Esophagus squamous epithelium (tissue), 5 donors: ENCODE results near the gene C1orf167. TPM values are rescaled to one million over a fixed set of nuclear protein-coding genes. Genes with fewer than 3 reads are reported as not detected.

Experiments
- DNase-seq: peaks from one replicate; lab custom pipeline; 2025; lab: John Stamatoyannopoulos, UW
- H3K27ac ChIP-seq, 4 donors: fragments of 200-600 bp; sonication (generic); one replicate each; pipeline ENCODE4 v1.5.1; 2016 to 2019; ENCODE audit warnings: mild to moderate bottlenecking in 1 of 4
- H3K27me3 ChIP-seq, 4 donors: fragments of 200-600 bp; sonication (generic); 1 replicate in 3 of 4; 2 replicates in 1 of 4; pipeline versions ENCODE4 v1.5.1 to v1.6.0; 2017 to 2021; ENCODE audit warnings: antibody characterized with exemption in 1 of 4
- H3K36me3 ChIP-seq, 3 donors: fragments of 200-600 bp; sonication (generic); one replicate each; pipeline ENCODE4 v1.5.1; 2016 to 2019
- H3K4me1 ChIP-seq, 3 donors: fragments of 200-600 bp; sonication (generic); one replicate each; pipeline ENCODE4 v1.5.1; 2017 to 2019
- H3K4me3 ChIP-seq, 4 donors: fragments of 200-600 bp; sonication (generic); 1 replicate in 3 of 4; 2 replicates in 1 of 4; pipeline ENCODE4 v1.5.1; 2016 to 2019; ENCODE audit warnings: mild to moderate bottlenecking in 2 of 4, moderate library complexity in 1 of 4
- H3K9me3 ChIP-seq, 3 donors: fragments of 200-600 bp; sonication (generic); one replicate each; pipeline ENCODE4 v1.5.1; 2016 to 2019
- POLR2A ChIP-seq, 4 donors: fragments of 450-650 bp; IDR thresholded peaks; one replicate each; pipeline ENCODE4 v1.6.1; 2017; ENCODE audit warnings: antibody characterized with exemption in 4 of 4, mild to moderate bottlenecking in 4 of 4, moderate library complexity in 3 of 4
- WGBS, 2 donors: methylation state at CpG; one replicate each; pipeline ENCODE4 v1.1.5; 2018; 5-methylcytosine and 5-hydroxymethylcytosine counted together
- intact Hi-C: fragments of 100-400 bp; cut with DNase I; formaldehyde crosslinking; loops from one replicate; pipeline ENCODE4 v1.15.0; 2022
- total RNA-seq, 4 donors: library from RNA; depleted of rRNA; stranded (reverse); fragments of >200 nt; gene quantifications; one replicate each; pipeline ENCODE4 v1.1.0, GENCODE V29; 2016
- TF ChIP-seq, protein P1 (sequence below), 6 experiments: fragments of 450-650 bp in 4 of 6; fragments of 200-600 bp in 2 of 6; sonication (generic) in 2 of 6; IDR thresholded peaks; one replicate each; pipeline ENCODE4 v1.5.1; 2016 to 2019; ENCODE audit warnings: antibody characterized with exemption in 6 of 6, mild to moderate bottlenecking in 4 of 6, moderate library complexity in 4 of 6
- donor health status: DM: yes; HTN: yes; CAD: no.

The C1orf167 gene
- total RNA-seq, 4 donors from 2014 or later, result 0.31 to 2.6 (median 0.76) TPM; not detected in 1

DNA sequence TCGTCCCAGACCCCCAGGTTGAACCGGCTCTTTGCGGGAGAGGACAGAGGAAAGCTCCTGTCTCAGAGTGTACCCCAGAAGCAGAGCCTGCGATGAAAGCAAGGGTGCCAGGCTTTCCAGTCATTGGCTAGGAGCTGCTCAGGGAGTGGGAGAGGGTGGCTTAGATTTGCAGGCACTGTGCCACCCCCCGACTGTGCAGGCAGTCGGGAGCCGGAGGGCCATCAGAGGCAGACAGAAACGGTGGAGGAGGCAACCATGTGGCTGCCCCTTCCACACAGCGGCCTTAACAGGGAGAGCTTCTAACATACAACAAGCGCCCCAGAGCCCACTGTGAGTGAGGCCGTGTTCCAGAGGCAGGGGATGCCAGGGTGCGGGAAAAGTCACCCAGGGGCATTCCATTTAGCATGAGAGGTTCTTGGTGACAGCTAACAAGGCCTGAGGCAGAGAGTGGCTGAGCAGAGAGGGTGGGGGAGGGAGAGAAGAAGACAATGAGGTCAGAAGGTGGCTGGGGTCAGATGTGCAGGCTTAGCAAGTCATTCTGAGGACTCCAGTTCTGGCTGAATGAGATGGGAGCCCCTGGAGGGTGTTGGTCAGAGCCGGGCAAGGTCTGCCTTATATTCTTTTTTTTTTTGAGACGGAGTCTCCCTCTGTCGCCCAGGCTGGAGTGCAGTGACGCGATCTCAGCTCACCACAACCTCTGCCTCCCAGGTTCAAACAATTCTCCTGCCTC lies 9.5 kb upstream of the C1orf167 start:
- H3K36me3 ChIP-seq, result peaks cover 0 to 40% (median 11%) of the 10 kb centered on the region in 3 donors
- TF ChIP-seq, protein P1, sequence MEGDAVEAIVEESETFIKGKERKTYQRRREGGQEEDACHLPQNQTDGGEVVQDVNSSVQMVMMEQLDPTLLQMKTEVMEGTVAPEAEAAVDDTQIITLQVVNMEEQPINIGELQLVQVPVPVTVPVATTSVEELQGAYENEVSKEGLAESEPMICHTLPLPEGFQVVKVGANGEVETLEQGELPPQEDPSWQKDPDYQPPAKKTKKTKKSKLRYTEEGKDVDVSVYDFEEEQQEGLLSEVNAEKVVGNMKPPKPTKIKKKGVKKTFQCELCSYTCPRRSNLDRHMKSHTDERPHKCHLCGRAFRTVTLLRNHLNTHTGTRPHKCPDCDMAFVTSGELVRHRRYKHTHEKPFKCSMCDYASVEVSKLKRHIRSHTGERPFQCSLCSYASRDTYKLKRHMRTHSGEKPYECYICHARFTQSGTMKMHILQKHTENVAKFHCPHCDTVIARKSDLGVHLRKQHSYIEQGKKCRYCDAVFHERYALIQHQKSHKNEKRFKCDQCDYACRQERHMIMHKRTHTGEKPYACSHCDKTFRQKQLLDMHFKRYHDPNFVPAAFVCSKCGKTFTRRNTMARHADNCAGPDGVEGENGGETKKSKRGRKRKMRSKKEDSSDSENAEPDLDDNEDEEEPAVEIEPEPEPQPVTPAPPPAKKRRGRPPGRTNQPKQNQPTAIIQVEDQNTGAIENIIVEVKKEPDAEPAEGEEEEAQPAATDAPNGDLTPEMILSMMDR (IDR thresholded peaks at IDR 0.05), result no peak
- no peak for TF ChIP-seq POLR2A (IDR thresholded peaks at IDR 0.05)
- H3K4me1 ChIP-seq, result peaks cover 0 to 8% (median 0%) of the 10 kb centered on the region in 3 donors
- DNase-seq, result no peak
- no peak overlapping the region for H3K4me3 ChIP-seq
- peaks cover 0 to 3% (median 0%) of the 10 kb centered on the region in 4 donors for H3K27me3 ChIP-seq
- H3K27ac ChIP-seq, result no peak overlapping the region
- WGBS, 2 donors, result 45 to 68% methylated on average over 7 of the region's 17 CpGs
- intact Hi-C loops, result no loop called here
- no peaks in the 10 kb centered on the region for H3K9me3 ChIP-seq

DNA sequence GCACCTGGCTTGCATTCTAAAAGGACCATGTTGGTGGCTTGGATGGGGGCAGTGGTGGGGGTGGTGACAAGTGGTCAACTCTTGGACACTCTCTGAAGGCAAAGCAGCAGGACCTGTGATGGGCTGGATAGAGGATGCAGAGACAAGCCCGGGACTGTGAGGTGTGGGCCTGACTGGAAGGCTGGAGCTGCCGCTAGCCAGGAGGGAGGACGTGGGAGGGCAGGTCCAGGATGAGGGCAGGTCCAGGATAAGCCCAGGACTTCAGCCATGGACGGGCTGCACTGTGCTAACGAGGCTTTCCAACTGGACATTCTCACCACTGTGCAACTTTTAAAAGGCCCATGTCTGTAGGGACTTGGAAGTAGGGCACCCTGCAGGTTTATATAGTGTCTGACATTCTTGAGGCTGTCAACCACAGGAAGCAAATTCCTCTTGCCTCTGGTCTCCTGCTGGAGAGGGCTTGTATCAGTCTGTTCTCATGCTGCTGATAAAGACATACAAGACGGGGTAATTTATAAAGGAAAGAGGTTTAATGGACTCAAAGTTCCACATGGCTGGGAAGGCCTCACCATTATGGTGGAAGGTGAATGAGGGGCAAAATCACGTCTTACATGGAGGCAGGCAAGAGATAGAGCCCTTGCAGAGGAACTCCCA lies 8.3 kb upstream of the C1orf167 start:
- Histone ChIP-seq H3K36me3 (peaks cover 0 to 28% (median 11%) of the 10 kb centered on the region in 3 donors), H3K4me3 (no peak overlapping the region), H3K27me3 (peaks cover 0 to 3% (median 0%) of the 10 kb centered on the region in 4 donors), H3K4me1 (peaks cover 0 to 5% (median 0%) of the 10 kb centered on the region in 3 donors), H3K9me3 (no peaks in the 10 kb centered on the region), H3K27ac (no peak overlapping the region)
- TF ChIP-seq, protein P1 (IDR thresholded peaks at IDR 0.05), result no peak
- TF ChIP-seq POLR2A (IDR thresholded peaks at IDR 0.05), result no peak
- intact Hi-C loops, result no loop called here
- WGBS, 2 donors, result 59 to 78% methylated on average over 5 to 6 of the region's 7 CpGs
- DNase-seq, result no peak

DNA sequence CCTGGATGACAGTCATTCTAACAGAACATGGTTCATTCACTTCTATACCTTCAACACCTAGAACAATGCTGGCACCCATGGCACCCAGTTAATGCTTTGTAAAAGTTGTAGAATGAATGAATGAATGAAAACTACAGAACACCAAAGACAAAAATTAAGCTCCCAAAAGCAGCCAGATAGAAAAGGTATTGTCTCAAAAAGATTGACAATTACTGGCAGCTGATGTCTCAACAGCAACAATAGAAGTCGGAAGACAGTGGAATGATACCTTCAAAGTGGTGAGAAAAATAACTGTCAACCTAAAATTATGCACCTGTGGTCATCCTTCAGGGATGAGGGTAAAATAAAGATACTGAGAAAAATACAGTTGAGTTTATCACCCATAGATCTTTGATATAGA lies 4.9 kb upstream of the C1orf167 start:
- intact Hi-C loops, result no loop called here
- TF ChIP-seq, protein P1 (IDR thresholded peaks at IDR 0.05), result no peak
- TF ChIP-seq POLR2A (IDR thresholded peaks at IDR 0.05), result no peak

DNA sequence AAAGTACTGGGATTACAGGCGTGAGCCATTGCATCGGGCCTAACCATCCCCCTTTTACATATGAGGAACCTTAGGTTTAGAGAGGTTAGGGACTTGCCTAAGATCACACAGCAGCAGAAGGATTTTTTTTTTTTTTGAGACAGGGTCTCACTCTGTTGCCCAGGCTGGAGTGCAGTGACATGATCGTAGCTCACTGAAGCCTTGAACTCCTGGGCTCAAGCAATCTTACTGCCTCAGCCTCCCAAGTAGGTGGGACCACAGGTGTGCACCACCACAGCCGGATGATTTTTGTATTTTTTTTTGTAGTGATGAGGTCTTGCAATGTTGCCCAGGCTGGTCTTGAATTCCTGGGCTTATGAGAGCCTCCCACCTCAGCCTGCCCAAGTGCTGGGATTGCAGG lies 2.2 kb upstream of the C1orf167 start:
- Histone ChIP-seq H3K36me3 (no peaks in the 10 kb centered on the region), H3K27me3 (peaks cover 0 to 39% (median 6%) of the 10 kb centered on the region in 4 donors), H3K9me3 (no peaks in the 10 kb centered on the region), H3K4me3 (no peak overlapping the region), H3K4me1 (peaks cover 0 to 11% (median 4%) of the 10 kb centered on the region in 3 donors), H3K27ac (no peak overlapping the region)
- no peak for TF ChIP-seq POLR2A (IDR thresholded peaks at IDR 0.05)
- TF ChIP-seq, protein P1 (IDR thresholded peaks at IDR 0.05), result no peak
- intact Hi-C loops, result no loop called here
- 79 to 94% methylated on average over 2 to 4 of the region's 4 CpGs for WGBS, 2 donors
- no peak for DNase-seq

More for the DNA sequence above, 4.9 kb upstream of the C1orf167 start:
- peaks cover 0 to 23% (median 2%) of the 10 kb centered on the region in 4 donors for H3K27me3 ChIP-seq
- H3K4me3 ChIP-seq, result no peak overlapping the region
- no peak for DNase-seq
- WGBS, 2 donors, result 73 to 84% methylated on average over 1 of the region's 1 CpG
- H3K4me1 ChIP-seq, result peaks cover 0 to 4% (median 2%) of the 10 kb centered on the region in 3 donors
- no peak overlapping the region for H3K27ac ChIP-seq
- H3K36me3 ChIP-seq, result no peaks in the 10 kb centered on the region
- no peaks in the 10 kb centered on the region for H3K9me3 ChIP-seq

GRCh38 chr1:11761285-11761684 lies 708 bp upstream of the C1orf167 start:
- Histone ChIP-seq H3K4me3 (no peak overlapping the region), H3K9me3 (no peaks in the 10 kb centered on the region), H3K27me3 (peaks cover 0 to 47% (median 6%) of the 10 kb centered on the region in 4 donors), H3K4me1 (peaks cover 0 to 11% (median 4%) of the 10 kb centered on the region in 3 donors), H3K36me3 (no peaks in the 10 kb centered on the region), H3K27ac (no peak overlapping the region)
- DNase-seq, result no peak
- TF ChIP-seq, protein P1 (IDR thresholded peaks at IDR 0.05), result no peak
- no peak for TF ChIP-seq POLR2A (IDR thresholded peaks at IDR 0.05)
- 81 to 94% methylated on average over 3 to 5 of the region's 6 CpGs for WGBS, 2 donors
- intact Hi-C loops, result no loop called here
